Prostate gland (tissue), 2 donors: ENCODE measurements around the gene ZMYM4. TPM values are rescaled to one million over a fixed set of nuclear protein-coding genes. Genes with fewer than 3 reads are reported as not detected.

Experiments
- DNase-seq: peaks from one replicate; pipeline ENCODE4 v3.0.0-alpha.2; 2019; ENCODE audit warnings: low spot score
- H3K27ac ChIP-seq, 2 donors: fragments of 200-600 bp; sonication (generic); 2 replicates each; pipeline ENCODE4 v1.5.1; 2017 to 2019
- H3K27me3 ChIP-seq: fragments of 200-600 bp; sonication (generic); replicated peaks from 2 replicates; pipeline ENCODE4 v1.5.1; 2019; ENCODE audit not compliant: insufficient read depth
- H3K36me3 ChIP-seq, 2 donors: fragments of 200-600 bp; sonication (generic); 1 replicate in 1 of 2; 2 replicates in 1 of 2; pipeline versions ENCODE4 v1.5.1 to v1.8.1; 2017 to 2019
- H3K4me1 ChIP-seq: fragments of 200-600 bp; sonication (generic); replicated peaks from 2 replicates; pipeline ENCODE4 v1.5.1; 2019
- H3K4me3 ChIP-seq, 2 donors: fragments of 200-600 bp; sonication (generic); 2 replicates each; pipeline ENCODE4 v1.5.1; 2017 to 2019
- H3K9me3 ChIP-seq: fragments of 200-600 bp; sonication (generic); 2 replicates; pipeline ENCODE4 v1.5.1; 2017
- CTCF ChIP-seq, 4 experiments: fragments of 200-600 bp in 2 of 4; fragments of 450-650 bp in 2 of 4; sonication (generic) in 2 of 4; IDR thresholded peaks; 1 replicate in 3 of 4; 2 replicates in 1 of 4; pipeline ENCODE4 v1.5.1; 2016 to 2019; ENCODE audit warnings: antibody characterized with exemption in 4 of 4, mild to moderate bottlenecking in 2 of 4, moderate library complexity in 2 of 4
- POLR2A ChIP-seq: fragments of 450-650 bp; IDR thresholded peaks from one replicate; pipeline ENCODE4 v1.6.1; 2016; ENCODE audit warnings: antibody characterized with exemption, mild to moderate bottlenecking
- POLR2AphosphoS5 ChIP-seq: sonication (generic); formaldehyde crosslinking; IDR thresholded peaks from one replicate; pipeline ENCODE4 v1.6.1; 2017; ENCODE audit warnings: antibody characterized with exemption
- WGBS: methylation state at CpG from one replicate; pipeline ENCODE4 v1.1.5; 2018; 5-methylcytosine and 5-hydroxymethylcytosine counted together
- intact Hi-C: fragments of 100-400 bp; cut with DNase I; formaldehyde crosslinking; loops from one replicate; pipeline ENCODE4 v1.14.2; 2022
- total RNA-seq, 2 donors: library from RNA; depleted of rRNA; stranded (reverse); fragments of >200 nt; gene quantifications; one replicate each; pipeline ENCODE4 v1.1.0, GENCODE V29; 2016

The ZMYM4 gene
- total RNA-seq, 2 donors from 2014 or later = 34.9 to 42.1 TPM

- TF ChIP-seq POLR2A = no peak
- TF ChIP-seq POLR2AphosphoS5 = no peak
- no peak for TF ChIP-seq CTCF (IDR thresholded peaks at IDR 0.05)
- intact Hi-C loops = no loop called here
- Histone ChIP-seq H3K27ac (no peak overlapping the region), H3K27me3 (no peaks in the 10 kb centered on the region), H3K4me1 (no peaks in the 10 kb centered on the region), H3K36me3 (no peaks in the 10 kb centered on the region), H3K9me3 (no peaks in the 10 kb centered on the region), H3K4me3 (no peak overlapping the region)
- WGBS = 76% methylated on average over 1 of the region's 1 CpG
- no peak for DNase-seq
These were observed 66.0 kb downstream of the ZMYM4 start for GRCh38 chr1:35334485-35334884.

DNA sequence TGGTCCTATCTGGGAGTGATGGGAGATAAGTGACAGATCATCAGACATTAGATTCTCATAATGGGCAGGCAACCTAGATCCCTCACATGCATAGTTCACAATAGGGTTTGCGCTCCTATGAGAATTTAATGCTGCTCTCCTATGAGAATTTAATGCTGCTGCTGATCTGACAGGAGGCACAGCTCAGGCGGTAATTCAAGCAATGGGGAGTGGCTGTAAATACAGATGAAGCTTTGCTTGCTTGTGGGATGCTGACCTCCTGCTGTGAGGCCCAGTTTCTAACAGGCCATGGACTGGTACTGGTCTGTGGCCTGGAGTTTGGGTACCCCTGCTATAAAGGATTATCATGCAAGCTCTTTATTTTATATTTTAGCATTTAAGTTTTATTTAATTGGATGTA lies 72.0 kb downstream of the ZMYM4 start:
- no peaks in the 10 kb centered on the region for H3K4me1 ChIP-seq
- no peaks in the 10 kb centered on the region for H3K9me3 ChIP-seq
- TF ChIP-seq POLR2AphosphoS5 = no peak
- H3K27me3 ChIP-seq = no peaks in the 10 kb centered on the region
- intact Hi-C loops = no loop called here
- H3K36me3 ChIP-seq = no peaks in the 10 kb centered on the region
- 95% methylated on average over 2 of the region's 2 CpGs for WGBS
- DNase-seq = no peak
- no peak overlapping the region for H3K4me3 ChIP-seq
- no peak overlapping the region for H3K27ac ChIP-seq

DNA sequence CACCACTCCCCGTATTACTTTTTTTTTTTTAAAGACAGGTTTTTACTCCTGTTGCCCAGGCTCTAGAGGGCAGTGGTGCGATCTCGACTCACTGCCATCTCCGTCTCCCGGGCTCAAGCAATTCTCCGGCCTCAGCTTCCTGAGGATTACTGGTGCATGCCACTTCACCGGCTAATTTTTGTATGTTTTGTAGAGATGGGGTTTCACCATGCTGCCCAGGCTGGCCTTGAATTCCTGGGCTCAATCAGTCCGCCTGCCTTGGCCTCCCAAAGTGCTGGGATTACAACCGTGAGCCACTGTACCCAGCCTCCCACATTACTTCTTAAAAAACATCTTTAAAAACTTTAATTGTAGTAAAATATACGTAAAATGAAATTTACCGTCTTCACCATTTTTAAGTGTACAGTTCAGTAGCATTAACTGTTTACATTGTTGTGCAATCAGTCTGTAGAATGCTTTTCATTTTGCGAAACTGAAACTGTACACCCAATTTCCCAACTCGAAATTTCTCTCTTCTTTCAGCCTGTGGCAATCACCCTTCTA lies 77.0 kb downstream of the ZMYM4 start:
- DNase-seq = no peak
- no peak for TF ChIP-seq POLR2A
- H3K4me1 ChIP-seq = no peaks in the 10 kb centered on the region
- no peaks in the 10 kb centered on the region for H3K36me3 ChIP-seq
- intact Hi-C loops = no loop called here
- 90% methylated on average over 13 of the region's 13 CpGs for WGBS
- H3K4me3 ChIP-seq = no peak overlapping the region
- H3K9me3 ChIP-seq = no peaks in the 10 kb centered on the region
- no peak overlapping the region for H3K27ac ChIP-seq
- no peaks in the 10 kb centered on the region for H3K27me3 ChIP-seq

DNA sequence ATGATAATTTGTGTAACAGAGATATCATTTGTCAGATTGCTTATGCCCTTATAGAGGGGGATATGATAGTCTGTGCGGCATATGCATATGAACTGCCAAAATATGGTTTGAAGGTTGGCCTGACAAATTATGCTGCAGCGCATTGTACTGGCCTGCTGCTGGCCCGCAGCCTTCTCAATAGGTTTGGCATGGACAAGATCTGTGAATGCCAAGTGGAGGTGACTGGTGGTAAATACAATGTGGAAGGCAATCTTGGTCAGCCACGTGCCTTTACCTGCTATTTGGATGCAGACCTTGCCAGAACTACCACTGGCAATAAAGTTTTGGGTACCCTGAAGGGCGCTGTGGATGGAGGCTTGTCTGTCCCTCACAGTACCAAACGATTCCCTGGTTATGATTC lies 82.4 kb downstream of the ZMYM4 start:
- Histone ChIP-seq H3K36me3 (no peaks in the 10 kb centered on the region), H3K27ac (no peak overlapping the region), H3K9me3 (no peaks in the 10 kb centered on the region), H3K4me3 (no peak overlapping the region), H3K27me3 (no peaks in the 10 kb centered on the region), H3K4me1 (no peaks in the 10 kb centered on the region)
- WGBS = 61% methylated on average over 6 of the region's 6 CpGs
- intact Hi-C loops = no loop called here
- DNase-seq = no peak
- no peak for TF ChIP-seq POLR2AphosphoS5
- TF ChIP-seq CTCF (IDR thresholded peaks at IDR 0.05) = no peak
- no peak for TF ChIP-seq POLR2A

- Histone ChIP-seq H3K27me3 (no peaks in the 10 kb centered on the region), H3K9me3 (no peaks in the 10 kb centered on the region), H3K27ac (no peak overlapping the region), H3K4me1 (peaks cover 3% of the 10 kb centered on the region), H3K4me3 (no peak overlapping the region), H3K36me3 (no peaks in the 10 kb centered on the region)
- TF ChIP-seq CTCF (IDR thresholded peaks at IDR 0.05) = no peak
- TF ChIP-seq POLR2AphosphoS5 = no peak
- no peak for TF ChIP-seq POLR2A
- DNase-seq = no peak
- intact Hi-C loops = no loop called here
These were observed 91.5 kb downstream of the ZMYM4 start for GRCh38 chr1:35359995-35360394.

DNA sequence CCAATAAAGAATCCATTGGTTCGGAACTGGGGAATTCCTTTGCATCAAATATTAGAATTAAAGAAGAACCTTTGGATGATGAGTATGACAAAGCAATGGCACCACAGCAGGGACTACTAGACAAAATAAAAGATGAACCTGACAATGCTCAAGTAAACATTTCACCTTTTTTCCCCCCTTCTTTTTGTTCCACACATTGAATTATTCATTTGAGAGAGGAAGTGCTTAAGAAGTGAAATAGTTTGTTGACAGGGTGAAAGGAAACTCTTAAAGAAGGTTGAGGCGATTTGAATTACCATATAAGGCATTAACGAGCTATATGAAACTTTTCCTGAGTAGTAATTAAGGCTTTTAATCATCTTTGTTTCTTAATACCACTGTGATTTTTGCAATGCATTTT lies 93.1 kb downstream of the ZMYM4 start:
- no peaks in the 10 kb centered on the region for H3K9me3 ChIP-seq
- no peaks in the 10 kb centered on the region for H3K36me3 ChIP-seq
- H3K27ac ChIP-seq = no peak overlapping the region
- intact Hi-C loops = no loop called here
- DNase-seq = no peak
- no peak overlapping the region for H3K4me3 ChIP-seq
- WGBS = 71% methylated on average over 3 of the region's 3 CpGs
- peaks cover 3% of the 10 kb centered on the region for H3K4me1 ChIP-seq
- no peaks in the 10 kb centered on the region for H3K27me3 ChIP-seq
- TF ChIP-seq POLR2AphosphoS5 (no peak), POLR2A (no peak), CTCF (IDR thresholded peaks at IDR 0.05) (no peak)
